WTC11 (cell line): Measurements from ENCODE around the gene ALDH3A2.

Experiments
- ATF6 ChIP-seq: sonication (generic); formaldehyde crosslinking; IDR thresholded peaks from 2 replicates; pipeline ENCODE4 v1.8.1; 2023; ENCODE audit warnings: mild to moderate bottlenecking, missing genetic modification reagents
- ESRRA ChIP-seq: sonication (generic); formaldehyde crosslinking; IDR thresholded peaks from 2 replicates; pipeline ENCODE4 v1.8.1; 2022; ENCODE audit warnings: mild to moderate bottlenecking, missing genetic modification reagents, borderline replicate concordance
- FOXK1 ChIP-seq: sonication (generic); formaldehyde crosslinking; IDR thresholded peaks from 2 replicates; pipeline ENCODE4 v1.8.0; 2022; ENCODE audit warnings: mild to moderate bottlenecking, moderate library complexity, missing genetic modification reagents
- NFYB ChIP-seq: sonication (generic); formaldehyde crosslinking; conservative IDR thresholded peaks from 2 replicates; pipeline ENCODE4 v1.8.0; 2022; ENCODE audit warnings: low read depth, missing genetic modification reagents
- RELA ChIP-seq: sonication (generic); formaldehyde crosslinking; IDR thresholded peaks from 2 replicates; pipeline ENCODE4 v1.8.1; 2022; ENCODE audit warnings: missing genetic modification reagents, mild to moderate bottlenecking, borderline replicate concordance
- SOX15 ChIP-seq: fragments of 250-450 bp; sonication (Bioruptor Pico); IDR thresholded peaks from 2 replicates; pipeline ENCODE4 v1.9.0; 2021; ENCODE audit warnings: mild to moderate bottlenecking
- TP53 ChIP-seq: sonication (generic); formaldehyde crosslinking; IDR thresholded peaks from 2 replicates; pipeline ENCODE4 v1.8.1; 2023; ENCODE audit warnings: mild to moderate bottlenecking, missing genetic modification reagents
- TF ChIP-seq, protein P1 (sequence below): sonication (generic); formaldehyde crosslinking; IDR thresholded peaks from 2 replicates; pipeline ENCODE4 v1.8.0; 2022; ENCODE audit warnings: mild to moderate bottlenecking, missing genetic modification reagents
- TF ChIP-seq, protein P2 (sequence below): fragments of 200-600 bp; IDR thresholded peaks from 2 replicates; pipeline ENCODE4 v1.8.0; 2022; ENCODE audit warnings: antibody characterized with exemption
- TF ChIP-seq, protein P3 (sequence below): sonication (generic); formaldehyde crosslinking; IDR thresholded peaks from 2 replicates; pipeline ENCODE4 v1.8.0; 2022; ENCODE audit warnings: mild to moderate bottlenecking, missing genetic modification reagents
- TF ChIP-seq, protein P4 (sequence below): sonication (generic); formaldehyde crosslinking; conservative IDR thresholded peaks from 2 replicates; pipeline ENCODE4 v1.8.1; 2023; ENCODE audit warnings: mild to moderate bottlenecking, low read depth, missing genetic modification reagents, moderate library complexity

DNA sequence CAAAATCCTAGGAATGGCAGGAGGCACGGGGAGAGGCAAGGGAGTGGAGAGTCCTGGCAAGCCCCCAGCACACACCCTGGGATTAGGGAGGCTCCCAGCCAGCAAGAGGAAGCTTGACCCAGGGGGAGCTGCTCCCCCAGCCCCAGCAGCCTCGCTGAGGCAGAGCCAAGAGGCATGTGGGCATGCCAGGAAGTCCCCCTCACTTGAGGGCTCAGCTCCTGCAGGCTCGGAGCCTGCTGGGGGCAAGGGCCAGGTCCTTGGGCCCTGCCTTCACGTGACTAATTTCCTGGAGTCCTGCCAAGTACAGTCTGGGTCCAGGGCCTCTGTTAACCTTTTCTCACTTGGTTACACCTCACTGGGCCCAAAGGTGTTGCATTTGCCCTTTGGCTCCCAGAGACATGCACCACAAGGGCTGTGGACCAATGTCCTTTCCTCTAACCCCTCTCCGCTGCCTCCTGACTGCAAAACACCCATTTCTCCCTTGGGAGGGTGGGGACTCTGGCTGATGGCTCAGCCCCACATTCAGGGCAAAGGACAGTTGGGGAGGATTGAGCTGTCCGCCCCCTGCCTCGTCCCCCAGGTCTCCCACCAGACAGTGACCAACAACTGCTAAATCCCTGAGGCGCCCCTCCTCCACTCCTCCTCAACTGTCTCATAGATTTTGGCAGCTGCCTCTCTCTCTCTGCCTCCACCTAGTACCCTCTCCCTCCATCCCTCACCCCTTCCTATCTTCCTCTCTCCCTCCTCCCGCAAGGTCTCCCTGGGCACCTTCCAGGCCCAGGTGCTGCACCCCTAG lies 72.3 kb downstream of the ALDH3A2 start:
- no peak for TF ChIP-seq ESRRA (CRISPR knock-in tag)
- TF ChIP-seq, protein P1, sequence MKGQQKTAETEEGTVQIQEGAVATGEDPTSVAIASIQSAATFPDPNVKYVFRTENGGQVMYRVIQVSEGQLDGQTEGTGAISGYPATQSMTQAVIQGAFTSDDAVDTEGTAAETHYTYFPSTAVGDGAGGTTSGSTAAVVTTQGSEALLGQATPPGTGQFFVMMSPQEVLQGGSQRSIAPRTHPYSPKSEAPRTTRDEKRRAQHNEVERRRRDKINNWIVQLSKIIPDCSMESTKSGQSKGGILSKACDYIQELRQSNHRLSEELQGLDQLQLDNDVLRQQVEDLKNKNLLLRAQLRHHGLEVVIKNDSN (CRISPR knock-in tag): no peak
- no peak for TF ChIP-seq RELA (CRISPR knock-in tag)
- TF ChIP-seq, protein P2, sequence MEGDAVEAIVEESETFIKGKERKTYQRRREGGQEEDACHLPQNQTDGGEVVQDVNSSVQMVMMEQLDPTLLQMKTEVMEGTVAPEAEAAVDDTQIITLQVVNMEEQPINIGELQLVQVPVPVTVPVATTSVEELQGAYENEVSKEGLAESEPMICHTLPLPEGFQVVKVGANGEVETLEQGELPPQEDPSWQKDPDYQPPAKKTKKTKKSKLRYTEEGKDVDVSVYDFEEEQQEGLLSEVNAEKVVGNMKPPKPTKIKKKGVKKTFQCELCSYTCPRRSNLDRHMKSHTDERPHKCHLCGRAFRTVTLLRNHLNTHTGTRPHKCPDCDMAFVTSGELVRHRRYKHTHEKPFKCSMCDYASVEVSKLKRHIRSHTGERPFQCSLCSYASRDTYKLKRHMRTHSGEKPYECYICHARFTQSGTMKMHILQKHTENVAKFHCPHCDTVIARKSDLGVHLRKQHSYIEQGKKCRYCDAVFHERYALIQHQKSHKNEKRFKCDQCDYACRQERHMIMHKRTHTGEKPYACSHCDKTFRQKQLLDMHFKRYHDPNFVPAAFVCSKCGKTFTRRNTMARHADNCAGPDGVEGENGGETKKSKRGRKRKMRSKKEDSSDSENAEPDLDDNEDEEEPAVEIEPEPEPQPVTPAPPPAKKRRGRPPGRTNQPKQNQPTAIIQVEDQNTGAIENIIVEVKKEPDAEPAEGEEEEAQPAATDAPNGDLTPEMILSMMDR: no peak
- no peak for TF ChIP-seq NFYB (CRISPR knock-in tag)
- TF ChIP-seq, protein P3, sequence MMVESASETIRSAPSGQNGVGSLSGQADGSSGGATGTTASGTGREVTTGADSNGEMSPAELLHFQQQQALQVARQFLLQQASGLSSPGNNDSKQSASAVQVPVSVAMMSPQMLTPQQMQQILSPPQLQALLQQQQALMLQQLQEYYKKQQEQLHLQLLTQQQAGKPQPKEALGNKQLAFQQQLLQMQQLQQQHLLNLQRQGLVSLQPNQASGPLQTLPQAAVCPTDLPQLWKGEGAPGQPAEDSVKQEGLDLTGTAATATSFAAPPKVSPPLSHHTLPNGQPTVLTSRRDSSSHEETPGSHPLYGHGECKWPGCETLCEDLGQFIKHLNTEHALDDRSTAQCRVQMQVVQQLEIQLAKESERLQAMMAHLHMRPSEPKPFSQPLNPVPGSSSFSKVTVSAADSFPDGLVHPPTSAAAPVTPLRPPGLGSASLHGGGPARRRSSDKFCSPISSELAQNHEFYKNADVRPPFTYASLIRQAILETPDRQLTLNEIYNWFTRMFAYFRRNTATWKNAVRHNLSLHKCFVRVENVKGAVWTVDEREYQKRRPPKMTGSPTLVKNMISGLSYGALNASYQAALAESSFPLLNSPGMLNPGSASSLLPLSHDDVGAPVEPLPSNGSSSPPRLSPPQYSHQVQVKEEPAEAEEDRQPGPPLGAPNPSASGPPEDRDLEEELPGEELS (CRISPR knock-in tag): no peak
- TF ChIP-seq ATF6 (CRISPR knock-in tag): no peak
- TF ChIP-seq TP53 (CRISPR knock-in tag): no peak
- TF ChIP-seq SOX15: no peak
- TF ChIP-seq, protein P4, sequence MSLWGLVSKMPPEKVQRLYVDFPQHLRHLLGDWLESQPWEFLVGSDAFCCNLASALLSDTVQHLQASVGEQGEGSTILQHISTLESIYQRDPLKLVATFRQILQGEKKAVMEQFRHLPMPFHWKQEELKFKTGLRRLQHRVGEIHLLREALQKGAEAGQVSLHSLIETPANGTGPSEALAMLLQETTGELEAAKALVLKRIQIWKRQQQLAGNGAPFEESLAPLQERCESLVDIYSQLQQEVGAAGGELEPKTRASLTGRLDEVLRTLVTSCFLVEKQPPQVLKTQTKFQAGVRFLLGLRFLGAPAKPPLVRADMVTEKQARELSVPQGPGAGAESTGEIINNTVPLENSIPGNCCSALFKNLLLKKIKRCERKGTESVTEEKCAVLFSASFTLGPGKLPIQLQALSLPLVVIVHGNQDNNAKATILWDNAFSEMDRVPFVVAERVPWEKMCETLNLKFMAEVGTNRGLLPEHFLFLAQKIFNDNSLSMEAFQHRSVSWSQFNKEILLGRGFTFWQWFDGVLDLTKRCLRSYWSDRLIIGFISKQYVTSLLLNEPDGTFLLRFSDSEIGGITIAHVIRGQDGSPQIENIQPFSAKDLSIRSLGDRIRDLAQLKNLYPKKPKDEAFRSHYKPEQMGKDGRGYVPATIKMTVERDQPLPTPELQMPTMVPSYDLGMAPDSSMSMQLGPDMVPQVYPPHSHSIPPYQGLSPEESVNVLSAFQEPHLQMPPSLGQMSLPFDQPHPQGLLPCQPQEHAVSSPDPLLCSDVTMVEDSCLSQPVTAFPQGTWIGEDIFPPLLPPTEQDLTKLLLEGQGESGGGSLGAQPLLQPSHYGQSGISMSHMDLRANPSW (CRISPR knock-in tag): no peak
- TF ChIP-seq FOXK1 (CRISPR knock-in tag): no peak
